ENCODE results near the gene A4GNT.

The A4GNT gene

GRCh38 chr3:138136201-138136600, 4.0 kb upstream of the A4GNT start:
- TF ChIP-seq CTCF (IDR thresholded peaks at IDR 0.05; ENCODE audit: low read depth, low read length), result no peak
- in situ Hi-C loops (cut with HindIII; ENCODE audit: low sequenced_read_pairs), result no loop called here
- H3K4me3 ChIP-seq (ENCODE audit: low read depth, low read length), result no peak overlapping the region

GRCh38 chr3:138135833-138136194, 3.6 kb upstream of the A4GNT start:
- no peak for TF ChIP-seq CTCF (IDR thresholded peaks at IDR 0.05; ENCODE audit: low read depth, low read length)
- H3K4me3 ChIP-seq (ENCODE audit: low read depth, low read length), result no peak overlapping the region
- DNase-seq (ENCODE audit: low read depth, low spot score), result no peak
- in situ Hi-C loops (cut with HindIII; ENCODE audit: low sequenced_read_pairs), result no loop called here

More at GRCh38 chr3:138136201-138136600, 4.0 kb upstream of the A4GNT start:
- DNase-seq (ENCODE audit: low read depth, low spot score), result no peak

- no peak for DNase-seq (ENCODE audit: low read depth, low spot score)
- no peak overlapping the region for H3K4me3 ChIP-seq (ENCODE audit: low read depth, low read length)
- in situ Hi-C loops (cut with HindIII; ENCODE audit: low sequenced_read_pairs), result no loop called here
- TF ChIP-seq CTCF (IDR thresholded peaks at IDR 0.05; ENCODE audit: low read depth, low read length), result no peak
These were observed 3.1 kb upstream of the A4GNT start for GRCh38 chr3:138135146-138135832.

GRCh38 chr3:138127636-138128365, 4.4 kb downstream of the A4GNT start:
- in situ Hi-C loops (cut with HindIII; ENCODE audit: low sequenced_read_pairs), result no loop called here
- no peak for DNase-seq (ENCODE audit: low read depth, low spot score)
- H3K4me3 ChIP-seq (ENCODE audit: low read depth, low read length), result no peak overlapping the region
- no peak for TF ChIP-seq CTCF (IDR thresholded peaks at IDR 0.05; ENCODE audit: low read depth, low read length)

GRCh38 chr3:138125548-138126221, 6.5 kb downstream of the A4GNT start:
- in situ Hi-C loops (cut with HindIII; ENCODE audit: low sequenced_read_pairs), result no loop called here
- no peak overlapping the region for H3K4me3 ChIP-seq (ENCODE audit: low read depth, low read length)
- peak; percentile 16 for DNase-seq (ENCODE audit: low read depth, low spot score)
- no peak for TF ChIP-seq CTCF (IDR thresholded peaks at IDR 0.05; ENCODE audit: low read depth, low read length)

- no peak overlapping the region for H3K4me3 ChIP-seq (ENCODE audit: low read depth, low read length)
- no peak for TF ChIP-seq CTCF (IDR thresholded peaks at IDR 0.05; ENCODE audit: low read depth, low read length)
- DNase-seq (ENCODE audit: low read depth, low spot score), result peak; percentile 46
- in situ Hi-C loops (cut with HindIII; ENCODE audit: low sequenced_read_pairs), result no loop called here
These were observed 7.4 kb downstream of the A4GNT start for GRCh38 chr3:138124706-138125355.

All from astrocyte of the spinal cord (primary cell).